Upper lobe of right lung (tissue), 1 donor: ENCODE measurements around the gene PDHX. TPM values are rescaled to one million over a fixed set of nuclear protein-coding genes. Genes with fewer than 3 reads are reported as not detected.

Experiments
- ATAC-seq: fragments of 200-7000 bp; cut with Tn5 transposase; one replicate; pipeline ENCODE4 v1.9.1; 2020; ENCODE audit warnings: mild to moderate bottlenecking, moderate library complexity
- DNase-seq: peaks from one replicate; pipeline ENCODE4 v3.0.0-alpha.2; 2020
- H3K27ac ChIP-seq: fragments of 200-600 bp; one replicate; pipeline ENCODE4 v1.8.0; 2022
- H3K27me3 ChIP-seq: fragments of 200-600 bp; one replicate; pipeline ENCODE4 v1.8.0; 2022; ENCODE audit warnings: mild to moderate bottlenecking
- H3K36me3 ChIP-seq: fragments of 200-600 bp; one replicate; pipeline ENCODE4 v1.8.0; 2022
- H3K4me1 ChIP-seq: fragments of 200-600 bp; one replicate; pipeline ENCODE4 v1.8.0; 2022
- H3K4me3 ChIP-seq: fragments of 200-600 bp; one replicate; pipeline ENCODE4 v1.8.0; 2022; ENCODE audit warnings: mild to moderate bottlenecking
- H3K9me3 ChIP-seq: fragments of 200-600 bp; one replicate; pipeline ENCODE4 v1.8.0; 2022
- CTCF ChIP-seq: fragments of 200-600 bp; IDR thresholded peaks from one replicate; pipeline ENCODE4 v1.8.0; 2022; ENCODE audit warnings: antibody characterized with exemption
- intact Hi-C: fragments of 100-400 bp; cut with DNase I; formaldehyde crosslinking; loops from one replicate; pipeline ENCODE4 v1.11.0; 2022
- total RNA-seq: library from RNA; stranded (reverse); fragmentation: NEBNext Ultra II Directional; extraction: Animal tissue kit (Norgen Biotek cat#: 25700); gene quantifications from one replicate; pipeline ENCODE4 v1.2.1, GENCODE V29; 2021
- donor health status: DM: no; HTN: yes; CAD: no; lungs with severe emphysema.

PDHX gene
- total RNA-seq, 1 donor from 2014 or later, result 40.8 TPM

- TF ChIP-seq CTCF, result no peak
- Histone ChIP-seq H3K27ac (no peak overlapping the region), H3K27me3 (no peaks in the 10 kb centered on the region), H3K9me3 (no peaks in the 10 kb centered on the region), H3K36me3 (peaks cover 24% of the 10 kb centered on the region), H3K4me1 (no peaks in the 10 kb centered on the region), H3K4me3 (no peak overlapping the region)
- intact Hi-C loops, result no loop called here
- ATAC-seq, result no peak
- no peak for DNase-seq
Observed at GRCh38 chr11:34964610-34965331, 48.4 kb downstream of the PDHX start.

GRCh38 chr11:34968862-34969261 is 52.4 kb downstream of the PDHX start:
- H3K4me1 ChIP-seq, result no peaks in the 10 kb centered on the region
- no peaks in the 10 kb centered on the region for H3K9me3 ChIP-seq
- no peak for DNase-seq
- no peak for ATAC-seq
- H3K27me3 ChIP-seq, result no peaks in the 10 kb centered on the region
- no peak for TF ChIP-seq CTCF
- no peak overlapping the region for H3K4me3 ChIP-seq
- intact Hi-C loops, result no loop called here
- peaks cover 31% of the 10 kb centered on the region for H3K36me3 ChIP-seq
- H3K27ac ChIP-seq, result no peak overlapping the region

- DNase-seq, result no peak
- intact Hi-C loops, result no loop called here
- H3K9me3 ChIP-seq, result no peaks in the 10 kb centered on the region
- no peak for ATAC-seq
- TF ChIP-seq CTCF, result no peak
- no peak overlapping the region for H3K4me3 ChIP-seq
- H3K36me3 ChIP-seq, result peaks cover 35% of the 10 kb centered on the region
- H3K27ac ChIP-seq, result no peak overlapping the region
- no peaks in the 10 kb centered on the region for H3K4me1 ChIP-seq
- no peaks in the 10 kb centered on the region for H3K27me3 ChIP-seq
Observed at GRCh38 chr11:34970033-34970432, 53.6 kb downstream of the PDHX start.

GRCh38 chr11:34970480-34970879 is 54.1 kb downstream of the PDHX start:
- ATAC-seq, result no peak
- no peak overlapping the region for H3K27ac ChIP-seq
- DNase-seq, result no peak
- no peaks in the 10 kb centered on the region for H3K4me1 ChIP-seq
- H3K9me3 ChIP-seq, result no peaks in the 10 kb centered on the region
- no peak overlapping the region for H3K4me3 ChIP-seq
- peaks cover 36% of the 10 kb centered on the region for H3K36me3 ChIP-seq
- intact Hi-C loops, result no loop called here
- H3K27me3 ChIP-seq, result no peaks in the 10 kb centered on the region
- TF ChIP-seq CTCF, result no peak

GRCh38 chr11:34971928-34972327 is 55.5 kb downstream of the PDHX start:
- intact Hi-C loops, result no loop called here
- no peaks in the 10 kb centered on the region for H3K27me3 ChIP-seq
- no peak for TF ChIP-seq CTCF
- no peak for DNase-seq
- ATAC-seq, result no peak
- no peak overlapping the region for H3K27ac ChIP-seq
- no peak overlapping the region for H3K4me3 ChIP-seq
- no peaks in the 10 kb centered on the region for H3K9me3 ChIP-seq
- H3K4me1 ChIP-seq, result peaks cover 2% of the 10 kb centered on the region
- peaks cover 30% of the 10 kb centered on the region for H3K36me3 ChIP-seq

- DNase-seq (no peak), ATAC-seq (no peak)
- H3K4me3 ChIP-seq, result no peak overlapping the region
- peaks cover 26% of the 10 kb centered on the region for H3K36me3 ChIP-seq
- H3K9me3 ChIP-seq, result no peaks in the 10 kb centered on the region
- H3K4me1 ChIP-seq, result peaks cover 7% of the 10 kb centered on the region
- TF ChIP-seq CTCF, result no peak
- intact Hi-C loops, result no loop called here
- H3K27ac ChIP-seq, result no peak overlapping the region
- no peaks in the 10 kb centered on the region for H3K27me3 ChIP-seq
Observed at GRCh38 chr11:34972366-34972765, 55.9 kb downstream of the PDHX start.
